Pons (tissue), 1 donor: Measurements from ENCODE around the gene CCBE1.

ENCODE experiments used
- DNase-seq: peaks from one replicate; pipeline ENCODE4 v3.0.0-alpha.2; 2016; ENCODE audit warnings: low spot score

Gene CCBE1

GRCh38 chr18:59388817-59389216 is 308.4 kb downstream of the CCBE1 start:
- no peak for DNase-seq

DNA sequence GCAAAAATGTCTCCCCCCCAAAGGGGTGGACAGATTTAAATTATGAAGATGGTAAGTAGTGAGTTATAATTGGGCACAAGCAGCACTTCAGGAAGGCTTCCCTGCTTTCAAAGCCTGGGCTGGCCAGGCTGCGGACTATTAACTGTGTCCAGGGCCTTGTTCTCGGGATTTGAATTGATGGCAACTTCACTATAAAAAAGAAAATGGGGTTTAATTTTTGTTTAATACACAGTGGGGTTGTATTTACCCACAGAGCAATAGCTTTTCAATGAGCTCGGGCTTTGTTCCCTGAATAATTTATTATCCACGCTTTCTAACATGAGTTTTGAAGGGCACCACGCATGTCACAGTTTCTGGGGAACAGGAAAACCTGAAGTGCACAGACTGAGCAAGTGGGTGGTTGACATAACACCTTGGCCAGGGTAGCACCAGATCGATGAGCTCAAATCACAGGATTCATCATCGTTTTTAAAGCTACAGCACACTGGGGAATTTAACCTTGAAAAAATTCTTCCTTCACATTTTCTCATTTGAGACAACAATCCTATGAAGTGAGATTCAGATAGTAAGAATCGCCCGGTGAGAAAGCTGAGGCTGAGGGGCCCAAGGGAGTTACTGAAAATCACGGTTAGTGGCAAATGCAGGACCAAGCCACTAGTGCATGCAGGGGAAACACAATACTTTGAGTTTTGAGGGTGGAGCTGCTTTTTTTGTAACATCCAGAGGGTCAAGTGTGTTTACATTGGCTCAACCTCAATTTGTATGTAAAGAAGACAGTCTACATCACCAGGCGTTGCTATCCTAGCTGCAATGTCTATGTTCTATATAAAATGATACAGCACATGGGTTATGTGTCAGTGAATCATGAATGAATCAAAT is 309.3 kb downstream of the CCBE1 start:
- DNase-seq, result no peak

DNA sequence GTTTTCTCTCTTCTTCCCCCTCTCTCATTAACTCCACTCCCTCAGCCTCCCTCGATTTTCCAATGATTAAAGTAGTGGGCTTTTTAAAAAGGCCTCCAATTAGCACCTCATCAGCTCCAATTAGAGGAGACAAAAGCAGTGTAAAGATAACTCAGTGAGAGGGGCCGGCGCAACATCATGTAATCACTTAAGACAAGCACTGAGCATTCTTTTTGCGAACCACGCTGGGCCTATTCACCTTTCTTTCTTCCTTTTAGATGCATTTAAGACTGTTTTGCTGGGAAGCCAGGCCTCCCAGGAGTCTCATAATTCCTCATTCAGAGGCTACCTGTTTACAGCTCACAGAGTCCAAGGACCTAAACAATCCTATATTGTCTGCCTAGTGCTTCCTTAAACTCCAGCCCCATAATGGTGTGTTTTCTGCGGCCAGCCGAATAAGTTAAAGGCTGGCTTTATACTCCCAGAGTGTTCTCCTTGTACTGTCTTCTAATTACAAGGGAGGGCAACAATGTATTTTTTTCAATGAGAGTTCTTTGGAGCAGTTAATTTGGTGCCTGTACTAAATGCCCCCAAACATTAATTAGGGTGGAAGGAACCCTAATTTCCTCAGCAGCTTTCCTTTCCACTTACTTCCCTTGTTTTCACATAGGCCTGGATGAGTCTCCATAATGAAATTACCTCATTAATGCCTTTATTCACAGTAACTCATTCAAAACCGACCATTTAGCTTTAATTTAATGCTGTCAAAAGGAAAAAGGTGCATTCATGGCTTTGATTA is 310.1 kb downstream of the CCBE1 start:
- DNase-seq, result no peak

DNA sequence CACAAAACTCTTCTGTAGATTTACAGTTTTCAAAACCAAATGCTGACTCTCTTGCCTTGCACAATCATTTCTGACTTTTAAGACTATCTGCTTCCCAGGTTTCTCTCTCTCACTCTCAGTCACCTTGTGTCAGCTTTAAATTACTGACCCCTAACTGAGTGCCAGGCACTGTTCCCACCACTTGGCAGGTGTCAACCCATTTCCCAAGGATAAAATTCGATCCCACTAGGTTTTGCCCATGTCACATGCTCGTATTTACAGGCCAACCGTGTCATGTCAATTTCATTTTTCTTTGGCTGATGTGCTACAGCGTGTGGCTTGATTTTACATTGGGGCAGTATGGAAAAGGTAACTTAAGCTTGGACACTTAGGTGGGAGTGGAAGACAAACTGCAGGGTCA is 312.0 kb downstream of the CCBE1 start:
- no peak for DNase-seq

- DNase-seq, result no peak
Measured at GRCh38 chr18:59383851-59384250, 313.4 kb downstream of the CCBE1 start.

DNA sequence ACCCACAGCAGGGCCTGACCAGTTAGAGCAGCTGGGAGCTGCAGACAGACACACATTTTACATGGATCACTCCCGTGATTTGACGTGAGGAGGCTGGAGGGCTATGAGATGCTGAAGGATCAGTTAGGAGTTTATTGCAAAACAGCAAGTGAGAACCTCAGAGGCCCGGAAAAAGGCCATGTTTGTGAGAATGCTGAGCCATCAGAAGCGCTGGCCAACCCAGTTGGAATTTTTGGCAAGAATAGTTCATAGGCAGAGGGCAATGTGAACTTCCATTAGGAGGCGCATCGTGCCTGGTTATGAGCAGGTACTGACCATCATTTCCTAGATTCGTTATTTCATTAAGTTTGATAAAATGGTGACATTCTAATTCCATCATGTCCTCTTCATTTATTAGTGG is 314.8 kb downstream of the CCBE1 start:
- no peak for DNase-seq

GRCh38 chr18:59381949-59382348 is 315.3 kb downstream of the CCBE1 start:
- DNase-seq, result no peak
